Neural crest cell (in vitro differentiated cells): Measurements from ENCODE around the gene ZNF146. TPM values are rescaled to one million over a fixed set of nuclear protein-coding genes. Genes with fewer than 3 reads are reported as not detected.

Experiments
- DNase-seq: peaks from one replicate; pipeline ENCODE4 v3.0.0; 2021; ENCODE audit warnings: low read depth, mixed read lengths, low spot score
- H3K27ac Mint-ChIP-seq: one replicate; pipeline ENCODE4 v1.8.0; 2021; ENCODE audit warnings: mild to moderate bottlenecking, mixed read lengths; ENCODE audit not compliant: unreplicated experiment
- H3K27me3 Mint-ChIP-seq: 2 replicates; pipeline ENCODE4 v1.8.0; 2021; ENCODE audit warnings: low read depth, mild to moderate bottlenecking, mixed read lengths
- H3K36me3 Mint-ChIP-seq: 2 replicates; pipeline ENCODE4 v1.8.0; 2021; ENCODE audit warnings: low read depth, mild to moderate bottlenecking, mixed read lengths
- H3K4me1 Mint-ChIP-seq: 2 replicates; pipeline ENCODE4 v1.8.0; 2021; ENCODE audit warnings: mixed read lengths
- H3K4me3 Mint-ChIP-seq: one replicate; pipeline ENCODE4 v1.8.0; 2021; ENCODE audit warnings: mild to moderate bottlenecking, mixed read lengths
- H3K9me3 Mint-ChIP-seq: 2 replicates; pipeline ENCODE4 v1.8.0; 2021; ENCODE audit warnings: mixed read lengths
- CTCF ChIP-seq: fragments of 200-600 bp; sonication (generic); conservative IDR thresholded peaks from 2 replicates; pipeline ENCODE4 v1.5.0; 2021; ENCODE audit warnings: antibody characterized with exemption, mild to moderate bottlenecking
- total RNA-seq: library from RNA; stranded (reverse); gene quantifications from 2 replicates; pipeline ENCODE4 v1.2.1, GENCODE V29; 2021

ZNF146 gene
- total RNA-seq, 1 donor from 2014 or later: 88.0 TPM

- Mint-ChIP-seq H3K27ac (no peak overlapping the region), H3K4me1 (peaks cover 14% of the 10 kb centered on the region), H3K36me3 (peaks cover 35% of the 10 kb centered on the region), H3K9me3 (peaks cover 11% of the 10 kb centered on the region), H3K27me3 (no peaks in the 10 kb centered on the region), H3K4me3 (peak overlapping the region; percentile 61)
- DNase-seq: no peak
- no peak for TF ChIP-seq CTCF
These were observed 40.4 kb downstream of the ZNF146 start for GRCh38 chr19:36255316-36255715.

GRCh38 chr19:36256064-36256463 lies 41.2 kb downstream of the ZNF146 start:
- DNase-seq: no peak
- Mint-ChIP-seq H3K27me3 (no peaks in the 10 kb centered on the region), H3K4me3 (peak overlapping the region; percentile 61), H3K27ac (no peak overlapping the region), H3K36me3 (peaks cover 35% of the 10 kb centered on the region), H3K9me3 (peaks cover 11% of the 10 kb centered on the region), H3K4me1 (peaks cover 14% of the 10 kb centered on the region)
- TF ChIP-seq CTCF: no peak

- H3K36me3 Mint-ChIP-seq: peaks cover 35% of the 10 kb centered on the region
- H3K27ac Mint-ChIP-seq: no peak overlapping the region
- H3K9me3 Mint-ChIP-seq: peaks cover 11% of the 10 kb centered on the region
- no peak for DNase-seq
- TF ChIP-seq CTCF: no peak
- H3K4me1 Mint-ChIP-seq: peaks cover 14% of the 10 kb centered on the region
- peak overlapping the region; percentile 83 for H3K4me3 Mint-ChIP-seq
- no peaks in the 10 kb centered on the region for H3K27me3 Mint-ChIP-seq
These were observed 42.1 kb downstream of the ZNF146 start for GRCh38 chr19:36256853-36257519.

- peaks cover 11% of the 10 kb centered on the region for H3K9me3 Mint-ChIP-seq
- no peaks in the 10 kb centered on the region for H3K27me3 Mint-ChIP-seq
- TF ChIP-seq CTCF: no peak
- peak overlapping the region; percentile 83 for H3K4me3 Mint-ChIP-seq
- peaks cover 14% of the 10 kb centered on the region for H3K4me1 Mint-ChIP-seq
- peak; percentile 71 for DNase-seq
- H3K36me3 Mint-ChIP-seq: peaks cover 35% of the 10 kb centered on the region
- H3K27ac Mint-ChIP-seq: no peak overlapping the region
These were observed 42.6 kb downstream of the ZNF146 start for GRCh38 chr19:36257520-36257876.

GRCh38 chr19:36258028-36258875 lies 43.3 kb downstream of the ZNF146 start:
- H3K4me1 Mint-ChIP-seq: peaks cover 14% of the 10 kb centered on the region
- TF ChIP-seq CTCF: no peak
- peaks cover 35% of the 10 kb centered on the region for H3K36me3 Mint-ChIP-seq
- H3K9me3 Mint-ChIP-seq: peaks cover 13% of the 10 kb centered on the region
- no peak for DNase-seq
- H3K4me3 Mint-ChIP-seq: peak overlapping the region; percentile 83
- H3K27me3 Mint-ChIP-seq: no peaks in the 10 kb centered on the region
- no peak overlapping the region for H3K27ac Mint-ChIP-seq
